HFFc6 (cell line): ENCODE results near the gene SAMD9. TPM values are rescaled to one million over a fixed set of nuclear protein-coding genes. Genes with fewer than 3 reads are reported as not detected.

Experiments used
- DNase-seq: peaks from one replicate; pipeline ENCODE4 v3.0.0-alpha.2; 2018
- H3K27ac Mint-ChIP-seq: 2 replicates; pipeline ENCODE4 v1.8.0; 2020; ENCODE audit warnings: mild to moderate bottlenecking, mixed read lengths
- H3K27me3 Mint-ChIP-seq: 2 replicates; pipeline ENCODE4 v1.8.0; 2021; ENCODE audit warnings: mild to moderate bottlenecking, moderate library complexity, mixed read lengths; ENCODE audit not compliant: insufficient read depth
- H3K36me3 Mint-ChIP-seq: 2 replicates; pipeline ENCODE4 v1.8.0; 2021; ENCODE audit warnings: low read depth, mixed read lengths
- H3K4me1 Mint-ChIP-seq: 2 replicates; pipeline ENCODE4 v1.8.0; 2020; ENCODE audit warnings: low read depth, mixed read lengths
- H3K4me3 Mint-ChIP-seq: 2 replicates; pipeline ENCODE4 v1.8.0; 2020; ENCODE audit warnings: mild to moderate bottlenecking, moderate library complexity, mixed read lengths
- H3K9me3 Mint-ChIP-seq: 2 replicates; pipeline ENCODE4 v1.8.0; 2020; ENCODE audit warnings: mild to moderate bottlenecking, mixed read lengths
- long read RNA-seq: library from polyadenylated mRNA; unstranded; transcript quantifications from one replicate; pipeline ENCODE4 v2.0.0, GENCODE V29; 2019
- total RNA-seq, 6 experiments: library from RNA; stranded (reverse); fragmentation: NEBNext Ultra II Directional; extraction: Animal tissue kit (Norgen Biotek cat#: 25700); gene quantifications; 2 replicates in 1 of 6; 3 replicates in 5 of 6; pipeline ENCODE4 v1.2.3, GENCODE V29; 2021
- TF ChIP-seq, protein P1 (sequence below): fragments of 200-600 bp; sonication (generic); IDR thresholded peaks from 2 replicates; pipeline ENCODE4 v1.5.0; 2021; ENCODE audit warnings: antibody characterized with exemption, mild to moderate bottlenecking

Gene SAMD9
- 10 to 100 TPM in 5 of 6 experiments, 1 to 10 TPM in 1; 8.7 to 17.6 (median 14.4) TPM for total RNA-seq
- long read RNA-seq, full-length matches to known transcripts = 6 of 12 reads
- long read RNA-seq, partial matches to known transcripts = 0 of 12 reads
- long read RNA-seq, other reads (novel, unspliced or antisense) = 6 of 12 reads

DNA sequence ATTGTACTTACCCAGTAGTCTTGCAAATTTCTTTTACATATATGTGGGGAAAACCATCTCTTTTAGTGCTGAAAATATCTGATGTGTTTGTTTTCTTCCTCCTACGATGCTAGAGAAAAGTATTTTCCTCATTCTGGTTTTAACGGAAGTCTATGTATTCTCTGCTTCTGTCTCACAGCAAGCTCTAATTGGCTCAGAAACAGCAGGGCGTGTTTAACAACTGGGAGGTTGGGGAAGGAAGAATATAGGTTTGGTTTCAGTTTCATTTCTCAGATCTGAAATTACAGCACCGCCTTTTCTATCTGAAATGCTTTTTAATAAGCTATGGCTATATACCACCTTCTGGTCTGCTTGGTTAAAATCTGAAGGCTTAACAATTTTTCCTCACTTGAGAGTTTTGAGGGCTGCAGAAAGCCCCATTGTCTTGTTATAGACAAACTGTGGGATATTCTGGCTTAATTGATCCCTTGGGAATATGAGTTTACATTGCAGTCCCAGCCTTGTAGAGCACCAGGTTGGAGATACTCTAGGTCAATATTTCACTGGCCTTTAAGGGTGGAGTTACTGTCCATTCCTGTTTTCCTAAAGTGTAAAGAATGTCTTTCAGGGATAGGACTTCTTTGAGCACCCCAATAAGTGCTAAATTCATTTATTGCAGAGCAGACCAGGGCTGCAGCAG, at the start of gene SAMD9:
Gene SAMD9 (minus strand): TSS at position 128 of the 679 bp plus-strand sequence. CDS start 11,882 bp downstream, outside the sequence.
- peak within 1 kb of the TSS; percentile 95 for H3K4me3 Mint-ChIP-seq
- peak within 1 kb of the TSS; percentile 90 for H3K27ac Mint-ChIP-seq
- TF ChIP-seq, protein P1, sequence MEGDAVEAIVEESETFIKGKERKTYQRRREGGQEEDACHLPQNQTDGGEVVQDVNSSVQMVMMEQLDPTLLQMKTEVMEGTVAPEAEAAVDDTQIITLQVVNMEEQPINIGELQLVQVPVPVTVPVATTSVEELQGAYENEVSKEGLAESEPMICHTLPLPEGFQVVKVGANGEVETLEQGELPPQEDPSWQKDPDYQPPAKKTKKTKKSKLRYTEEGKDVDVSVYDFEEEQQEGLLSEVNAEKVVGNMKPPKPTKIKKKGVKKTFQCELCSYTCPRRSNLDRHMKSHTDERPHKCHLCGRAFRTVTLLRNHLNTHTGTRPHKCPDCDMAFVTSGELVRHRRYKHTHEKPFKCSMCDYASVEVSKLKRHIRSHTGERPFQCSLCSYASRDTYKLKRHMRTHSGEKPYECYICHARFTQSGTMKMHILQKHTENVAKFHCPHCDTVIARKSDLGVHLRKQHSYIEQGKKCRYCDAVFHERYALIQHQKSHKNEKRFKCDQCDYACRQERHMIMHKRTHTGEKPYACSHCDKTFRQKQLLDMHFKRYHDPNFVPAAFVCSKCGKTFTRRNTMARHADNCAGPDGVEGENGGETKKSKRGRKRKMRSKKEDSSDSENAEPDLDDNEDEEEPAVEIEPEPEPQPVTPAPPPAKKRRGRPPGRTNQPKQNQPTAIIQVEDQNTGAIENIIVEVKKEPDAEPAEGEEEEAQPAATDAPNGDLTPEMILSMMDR = no peak
- H3K4me1 Mint-ChIP-seq = peaks cover 56% of the 10 kb centered on the region
- peak; percentile 85 for DNase-seq
- H3K9me3 Mint-ChIP-seq = peaks cover 6% of the 10 kb centered on the region
- peaks cover 22% of the 10 kb centered on the region; the same call in 1 of the 2 replicates for H3K36me3 Mint-ChIP-seq
- H3K27me3 Mint-ChIP-seq = peaks cover 4% of the 10 kb centered on the region

DNA sequence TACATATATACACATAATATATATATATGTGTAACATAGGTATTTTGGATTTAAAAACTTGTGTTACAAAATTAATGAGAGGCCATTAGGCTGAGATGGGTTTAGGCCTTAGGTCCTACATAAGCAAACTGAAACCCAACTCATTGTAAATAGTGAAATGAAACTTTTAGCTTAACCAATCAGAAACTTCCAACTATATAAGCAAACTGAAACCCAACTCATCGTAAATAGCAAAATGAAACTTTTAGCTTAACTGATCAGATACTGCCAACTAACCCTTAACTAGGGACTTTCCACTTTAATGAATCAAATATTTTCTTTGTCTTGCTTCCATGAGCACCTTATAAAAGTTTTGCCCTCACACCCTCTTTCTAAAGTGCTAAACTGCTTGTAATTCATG, 47.7 kb upstream of the SAMD9 start:
- DNase-seq = no peak
- TF ChIP-seq, protein P1 = no peak
- H3K4me1 Mint-ChIP-seq = peaks cover 18% of the 10 kb centered on the region
- peaks cover 7% of the 10 kb centered on the region for H3K36me3 Mint-ChIP-seq
- H3K9me3 Mint-ChIP-seq = peaks cover 26% of the 10 kb centered on the region; the same call in 1 of the 2 replicates
- peak overlapping the region; percentile 61 for H3K4me3 Mint-ChIP-seq
- H3K27ac Mint-ChIP-seq = no peak overlapping the region; the same call in 1 of the 2 replicates
- H3K27me3 Mint-ChIP-seq = peaks cover 8% of the 10 kb centered on the region; the same call in 1 of the 2 replicates

DNA sequence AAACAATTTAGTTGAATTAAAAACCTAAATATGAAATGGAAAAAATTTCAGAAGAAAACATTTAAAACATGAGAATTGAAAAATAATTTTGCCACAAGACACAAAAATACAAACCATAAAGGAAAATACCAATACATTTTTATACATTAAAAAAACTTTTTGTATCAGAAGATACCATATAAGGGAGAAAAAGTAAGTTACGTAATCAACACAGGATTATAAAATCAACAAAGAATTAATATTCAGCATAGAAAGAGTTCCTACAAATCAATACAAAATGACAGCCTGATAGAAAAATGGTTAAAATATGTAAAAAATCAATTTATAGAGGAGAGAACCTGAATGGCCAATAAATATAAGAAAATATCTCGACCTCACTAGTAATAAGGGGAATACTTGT, 47.0 kb upstream of the SAMD9 start:
- Mint-ChIP-seq H3K9me3 (peaks cover 24% of the 10 kb centered on the region; the same call in 1 of the 2 replicates), H3K27ac (no peak overlapping the region), H3K4me1 (peaks cover 24% of the 10 kb centered on the region), H3K4me3 (no peak overlapping the region), H3K36me3 (peaks cover 7% of the 10 kb centered on the region), H3K27me3 (peaks cover 8% of the 10 kb centered on the region; the same call in 1 of the 2 replicates)
- no peak for DNase-seq
- TF ChIP-seq, protein P1 = no peak

DNA sequence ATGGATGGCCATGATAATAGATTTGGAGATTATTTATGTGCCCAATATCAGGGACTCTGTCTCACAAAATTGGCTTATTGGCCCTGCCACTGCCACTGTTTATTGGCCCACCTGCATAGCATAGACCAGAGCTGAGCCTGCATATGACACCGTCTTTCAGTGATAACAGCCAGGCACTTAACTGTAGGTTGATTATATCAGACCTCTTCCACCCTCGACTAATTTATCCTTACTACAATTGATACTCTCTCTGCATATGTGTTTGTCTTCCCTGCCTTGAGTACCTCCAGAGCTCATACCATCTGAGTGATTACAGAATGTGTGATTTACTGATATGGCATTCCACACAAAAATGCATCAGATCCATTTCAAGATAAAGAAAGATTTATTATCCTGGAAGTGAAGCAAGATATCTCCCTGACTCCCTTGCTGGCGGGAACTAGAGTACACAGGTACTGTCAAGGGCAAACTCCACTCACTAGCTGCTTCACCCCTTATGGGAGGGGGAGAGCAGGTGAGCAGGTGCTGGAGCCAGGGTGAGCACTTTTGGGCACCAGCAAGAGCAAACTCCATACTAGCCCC, 43.5 kb upstream of the SAMD9 start:
- Mint-ChIP-seq H3K27ac (no peak overlapping the region), H3K4me1 (peaks cover 45% of the 10 kb centered on the region), H3K4me3 (no peak overlapping the region), H3K36me3 (peaks cover 7% of the 10 kb centered on the region), H3K27me3 (no peaks in the 10 kb centered on the region; the same call in 1 of the 2 replicates), H3K9me3 (peaks cover 9% of the 10 kb centered on the region; the same call in 1 of the 2 replicates)
- DNase-seq = no peak
- TF ChIP-seq, protein P1 = no peak

DNA sequence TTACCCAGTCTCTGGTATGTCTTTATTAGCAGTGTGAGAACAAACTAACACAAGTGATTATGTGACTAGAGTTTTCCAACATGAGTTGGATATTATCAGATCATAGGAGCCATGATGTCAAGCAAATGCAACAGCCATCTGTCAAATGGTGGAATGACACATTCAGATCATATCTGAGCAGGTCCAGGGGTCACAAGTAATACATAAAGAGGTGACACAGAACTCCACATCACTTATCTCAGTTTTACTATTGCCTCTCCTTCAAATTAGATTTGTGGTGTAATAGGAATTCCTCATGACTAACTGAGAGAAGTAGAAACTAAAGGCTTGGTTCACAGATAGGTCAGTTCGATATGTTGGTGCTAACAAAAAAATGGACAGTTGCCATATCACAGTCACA, 42.6 kb upstream of the SAMD9 start:
- Mint-ChIP-seq H3K4me3 (0 out of 2 replicates have a peak overlapping the region, but pooled peaks have one; percentile 37), H3K9me3 (peaks cover 9% of the 10 kb centered on the region; the same call in 1 of the 2 replicates), H3K27ac (0 out of 2 replicates have a peak overlapping the region, but pooled peaks have one; percentile 27), H3K4me1 (peaks cover 40% of the 10 kb centered on the region), H3K36me3 (peaks cover 7% of the 10 kb centered on the region), H3K27me3 (no peaks in the 10 kb centered on the region; the same call in 1 of the 2 replicates)
- peak; percentile 48 for DNase-seq
- TF ChIP-seq, protein P1 = no peak
